Esophagus muscularis mucosa (tissue), 3 donors: ENCODE data around the gene MYL5.

Source experiments
- CTCF ChIP-seq, 3 experiments: fragments of 200-600 bp in 2 of 3; fragments of 450-650 bp in 1 of 3; sonication (generic) in 2 of 3; IDR thresholded peaks; one replicate each; pipeline ENCODE4 v1.5.1; 2017 to 2019; ENCODE audit warnings: antibody characterized with exemption in 3 of 3, mild to moderate bottlenecking in 2 of 3, moderate library complexity in 1 of 3
- POLR2A ChIP-seq: fragments of 450-650 bp; IDR thresholded peaks from one replicate; pipeline ENCODE4 v1.6.1; 2017; ENCODE audit warnings: antibody characterized with exemption, moderate library complexity, mild to moderate bottlenecking, low read depth
- POLR2AphosphoS5 ChIP-seq, 2 donors: sonication (generic); formaldehyde crosslinking; IDR thresholded peaks; one replicate each; pipeline ENCODE4 v1.6.1; 2017; ENCODE audit warnings: antibody characterized with exemption in 2 of 2

GRCh38 chr4:635851-636627, 38.3 kb upstream of the MYL5 start:
- no peak for TF ChIP-seq CTCF (IDR thresholded peaks at IDR 0.05)
- no peak for TF ChIP-seq POLR2A
- no peak for TF ChIP-seq POLR2AphosphoS5 (IDR thresholded peaks at IDR 0.05)
